H9 (cell line): Measurements from ENCODE around the gene FRAS1. TPM values are rescaled to one million over a fixed set of nuclear protein-coding genes. Genes with fewer than 3 reads are reported as not detected.

Source experiments
- DNase-seq: peaks from one replicate; pipeline ENCODE4 v3.0.0-alpha.2; 2017
- H2AFZ ChIP-seq: one replicate; pipeline ENCODE4 v1.6.1; 2013; ENCODE audit warnings: mild to moderate bottlenecking, low read length, control low read depth, moderate library complexity
- H2AK5ac ChIP-seq: 2 replicates; pipeline ENCODE4 v1.6.1; 2013; ENCODE audit warnings: low read length, control low read depth, mixed read lengths; ENCODE audit not compliant: insufficient read length
- H2BK120ac ChIP-seq: one replicate; pipeline ENCODE4 v1.6.1; 2013; ENCODE audit warnings: low read depth, mild to moderate bottlenecking, low read length, control low read depth, inconsistent platforms; ENCODE audit not compliant: poor library complexity, severe bottlenecking
- H2BK12ac ChIP-seq: 2 replicates; pipeline ENCODE4 v1.6.1; 2013; ENCODE audit warnings: low read length, control low read depth, mixed read lengths, low read depth; ENCODE audit not compliant: insufficient read length
- H2BK15ac ChIP-seq: 2 replicates; pipeline ENCODE4 v1.6.1; 2013; ENCODE audit warnings: low read depth, low read length, control low read depth
- H2BK20ac ChIP-seq: one replicate; pipeline ENCODE4 v1.6.1; 2013; ENCODE audit warnings: low read depth, mild to moderate bottlenecking, low read length, control low read depth, inconsistent platforms; ENCODE audit not compliant: poor library complexity, severe bottlenecking
- H2BK5ac ChIP-seq: 2 replicates; pipeline ENCODE4 v1.6.1; 2013; ENCODE audit warnings: low read length, control low read depth, mixed read lengths; ENCODE audit not compliant: insufficient read length
- H3K14ac ChIP-seq: 2 replicates; pipeline ENCODE4 v1.6.1; 2013; ENCODE audit warnings: low read length, control low read depth; ENCODE audit not compliant: insufficient read depth
- H3K18ac ChIP-seq: 2 replicates; pipeline ENCODE4 v1.6.1; 2013; ENCODE audit warnings: low read depth, mild to moderate bottlenecking, mixed read lengths, low read length, control low read depth; ENCODE audit not compliant: insufficient read length
- H3K23ac ChIP-seq: 2 replicates; pipeline ENCODE4 v1.6.1; 2013; ENCODE audit warnings: low read length, control low read depth, mixed read lengths, low read depth; ENCODE audit not compliant: insufficient read length
- H3K23me2 ChIP-seq: 2 replicates; pipeline ENCODE4 v1.6.1; 2013; ENCODE audit warnings: low read depth, mild to moderate bottlenecking, mixed read lengths, low read length, control low read depth; ENCODE audit not compliant: insufficient read length, poor library complexity, severe bottlenecking
- H3K27ac ChIP-seq: 2 replicates; pipeline ENCODE4 v1.5.1; 2013; ENCODE audit warnings: low read length, control low read depth, mixed read lengths, low read depth; ENCODE audit not compliant: insufficient read length
- H3K27me3 ChIP-seq: 2 replicates; pipeline ENCODE4 v1.6.1; 2013; ENCODE audit warnings: low read length, control low read depth, inconsistent platforms; ENCODE audit not compliant: insufficient read depth
- H3K4ac ChIP-seq: 2 replicates; pipeline ENCODE4 v1.6.1; 2013; ENCODE audit warnings: low read depth, mild to moderate bottlenecking, control low read depth, inconsistent platforms, low read length, moderate library complexity
- H3K4me1 ChIP-seq: 2 replicates; pipeline ENCODE4 v1.6.1; 2013; ENCODE audit warnings: low read length, control low read depth, inconsistent platforms; ENCODE audit not compliant: insufficient read depth
- H3K4me2 ChIP-seq: 2 replicates; pipeline ENCODE4 v1.6.1; 2013; ENCODE audit warnings: low read length, control low read depth, mixed read lengths; ENCODE audit not compliant: insufficient read length, insufficient read depth
- H3K56ac ChIP-seq: 2 replicates; pipeline ENCODE4 v1.6.1; 2013; ENCODE audit warnings: low read depth, mild to moderate bottlenecking, mixed read lengths, low read length, control low read depth; ENCODE audit not compliant: insufficient read length
- H3K79me1 ChIP-seq: 2 replicates; pipeline ENCODE4 v1.6.1; 2013; ENCODE audit warnings: low read depth, mild to moderate bottlenecking, moderate library complexity, low read length, control low read depth, inconsistent platforms; ENCODE audit not compliant: insufficient read depth, poor library complexity, severe bottlenecking
- H3K79me2 ChIP-seq: 2 replicates; pipeline ENCODE4 v1.6.1; 2013; ENCODE audit warnings: low read length, control low read depth, inconsistent platforms; ENCODE audit not compliant: insufficient read depth
- H3K9ac ChIP-seq: 2 replicates; pipeline ENCODE4 v1.6.1; 2013; ENCODE audit warnings: low read length, control low read depth, mixed read lengths; ENCODE audit not compliant: insufficient read length; ENCODE audit errors: extremely low read depth
- H3K9me3 ChIP-seq: one replicate; pipeline ENCODE4 v1.6.1; 2013; ENCODE audit warnings: low read depth, low read length, inconsistent platforms; ENCODE audit not compliant: control insufficient read depth
- H3T11ph ChIP-seq: one replicate; pipeline ENCODE4 v1.6.1; 2013; ENCODE audit warnings: mild to moderate bottlenecking, low read length, control low read depth, inconsistent platforms
- H4K20me1 ChIP-seq: one replicate; pipeline ENCODE4 v1.6.1; 2013; ENCODE audit not compliant: control insufficient read depth, insufficient read length, insufficient read depth
- H4K5ac ChIP-seq: 2 replicates; pipeline ENCODE4 v1.6.1; 2013; ENCODE audit warnings: low read depth, mild to moderate bottlenecking, mixed read lengths, low read length, control low read depth; ENCODE audit not compliant: insufficient read length
- H4K8ac ChIP-seq: replicated peaks from 2 replicates; pipeline ENCODE4 v1.6.1; 2013; ENCODE audit warnings: low read length, control low read depth, mixed read lengths, low read depth; ENCODE audit not compliant: insufficient read length
- H4K91ac ChIP-seq: 2 replicates; pipeline ENCODE4 v1.6.1; 2013; ENCODE audit warnings: low read depth, mild to moderate bottlenecking, moderate library complexity, mixed read lengths, low read length, control low read depth; ENCODE audit not compliant: insufficient read length
- H3K27ac Mint-ChIP-seq, 3 experiments: 2 replicates in 2 of 3; 3 replicates in 1 of 3; pipeline ENCODE4 v1.8.0; 2020 to 2021; ENCODE audit warnings: mixed read lengths in 3 of 3, mild to moderate bottlenecking in 1 of 3, moderate library complexity in 1 of 3
- H3K27me3 Mint-ChIP-seq: 2 replicates; pipeline ENCODE4 v1.8.0; 2021; ENCODE audit warnings: low read depth, mild to moderate bottlenecking, moderate library complexity, mixed read lengths
- H3K36me3 Mint-ChIP-seq, 3 experiments: 2 replicates in 2 of 3; 3 replicates in 1 of 3; pipeline ENCODE4 v1.8.0; 2020 to 2021; ENCODE audit warnings: low read depth in 3 of 3, mixed read lengths in 3 of 3; ENCODE audit not compliant: insufficient read depth in 1 of 3
- H3K4me1 Mint-ChIP-seq, 2 experiments: 2 replicates each; pipeline ENCODE4 v1.8.0; 2020; ENCODE audit warnings: mixed read lengths in 2 of 2
- H3K4me3 Mint-ChIP-seq, 2 experiments: 2 replicates in 1 of 2; 3 replicates in 1 of 2; pipeline ENCODE4 v1.8.0; 2020 to 2021; ENCODE audit warnings: mild to moderate bottlenecking in 2 of 2, mixed read lengths in 2 of 2, moderate library complexity in 1 of 2
- H3K9me3 Mint-ChIP-seq, 2 experiments: 2 replicates in 1 of 2; 3 replicates in 1 of 2; pipeline ENCODE4 v1.8.0; 2020; ENCODE audit warnings: mild to moderate bottlenecking in 2 of 2, mixed read lengths in 2 of 2, moderate library complexity in 1 of 2
- WGBS: extraction: QIAGEN DNeasy Blood & Tissue Kit; methylation state at CpG from one replicate; pipeline ENCODE4 v1.1.7; 2013; ENCODE audit warnings: missing lambda C conversion rate, low lambda C conversion rate, mixed read lengths; ENCODE audit not compliant: insufficient read length; ENCODE audit errors: extremely low coverage; 5-methylcytosine and 5-hydroxymethylcytosine counted together
- total RNA-seq: library from RNA; stranded (reverse); gene quantifications from 2 replicates; pipeline ENCODE4 v1.2.1, GENCODE V29; 2021
- TF ChIP-seq, protein P1 (sequence below): fragments of 200-600 bp; sonication (generic); conservative IDR thresholded peaks from 3 replicates; pipeline ENCODE4 v1.8.0; 2021; ENCODE audit warnings: antibody characterized with exemption, mild to moderate bottlenecking

The FRAS1 gene
- total RNA-seq, 1 experiment from 2014 or later: 58.5 TPM

DNA sequence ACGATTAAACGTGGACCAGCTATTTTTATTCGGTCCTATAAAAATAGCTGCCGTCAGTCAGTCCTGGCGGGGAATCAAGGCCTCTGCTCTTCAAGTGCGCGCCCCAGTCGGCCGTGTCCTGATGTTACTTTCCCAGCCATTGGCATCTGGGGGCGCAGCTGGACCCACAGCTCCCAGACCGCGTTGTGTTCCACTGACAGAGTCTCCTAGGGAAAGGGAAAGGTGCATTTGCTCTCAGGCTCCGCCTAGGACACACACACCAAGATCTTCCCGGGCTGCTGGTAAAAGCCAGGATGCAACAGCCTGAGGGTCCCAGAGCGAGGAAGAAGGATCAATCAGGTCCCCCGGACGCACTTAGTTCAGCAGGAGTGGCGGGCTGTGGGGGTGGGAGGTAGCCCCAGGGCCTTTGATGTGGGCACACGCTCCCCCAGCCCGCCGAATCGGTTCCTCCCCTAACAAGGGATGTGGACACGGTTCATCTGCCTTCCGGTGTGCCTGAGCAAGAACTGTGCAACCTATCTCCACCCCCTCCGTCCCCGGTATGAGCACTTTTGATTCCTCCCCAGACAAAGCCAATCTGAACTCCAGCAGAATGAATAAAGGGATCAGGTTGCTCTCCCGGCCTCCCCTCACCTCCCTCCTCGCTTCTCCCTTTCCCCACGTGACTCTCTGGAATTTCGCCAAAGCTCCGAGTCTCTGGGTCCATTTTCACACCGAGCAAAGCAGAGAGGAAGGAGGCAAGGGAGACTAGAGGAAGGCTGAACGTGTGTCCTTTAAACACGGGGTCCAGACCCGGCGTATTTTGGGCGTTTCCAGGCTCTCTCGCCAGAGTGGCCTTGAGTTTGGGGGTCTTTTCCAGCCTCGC lies 626 bp upstream of the FRAS1 start:
- TF ChIP-seq, protein P1, sequence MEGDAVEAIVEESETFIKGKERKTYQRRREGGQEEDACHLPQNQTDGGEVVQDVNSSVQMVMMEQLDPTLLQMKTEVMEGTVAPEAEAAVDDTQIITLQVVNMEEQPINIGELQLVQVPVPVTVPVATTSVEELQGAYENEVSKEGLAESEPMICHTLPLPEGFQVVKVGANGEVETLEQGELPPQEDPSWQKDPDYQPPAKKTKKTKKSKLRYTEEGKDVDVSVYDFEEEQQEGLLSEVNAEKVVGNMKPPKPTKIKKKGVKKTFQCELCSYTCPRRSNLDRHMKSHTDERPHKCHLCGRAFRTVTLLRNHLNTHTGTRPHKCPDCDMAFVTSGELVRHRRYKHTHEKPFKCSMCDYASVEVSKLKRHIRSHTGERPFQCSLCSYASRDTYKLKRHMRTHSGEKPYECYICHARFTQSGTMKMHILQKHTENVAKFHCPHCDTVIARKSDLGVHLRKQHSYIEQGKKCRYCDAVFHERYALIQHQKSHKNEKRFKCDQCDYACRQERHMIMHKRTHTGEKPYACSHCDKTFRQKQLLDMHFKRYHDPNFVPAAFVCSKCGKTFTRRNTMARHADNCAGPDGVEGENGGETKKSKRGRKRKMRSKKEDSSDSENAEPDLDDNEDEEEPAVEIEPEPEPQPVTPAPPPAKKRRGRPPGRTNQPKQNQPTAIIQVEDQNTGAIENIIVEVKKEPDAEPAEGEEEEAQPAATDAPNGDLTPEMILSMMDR: peak; percentile 46; the same call in 2 of the 3 replicates
- Histone ChIP-seq H3K27ac (peak overlapping the region; percentile 71), H4K20me1 (no peaks in the 10 kb centered on the region), H2BK12ac (peak overlapping the region; percentile 12), H3K79me2 (peaks cover 27% of the 10 kb centered on the region; the same call in 1 of the 2 replicates), H2AFZ (no peak overlapping the region), H3K9me3 (no peaks in the 10 kb centered on the region), H4K91ac (no peak overlapping the region), H2BK20ac (no peak overlapping the region), H3K79me1 (no peaks in the 10 kb centered on the region), H3K4me1 (no peaks in the 10 kb centered on the region; the same call in 1 of the 2 replicates), H3K9ac (peak overlapping the region; percentile 95), H4K5ac (peak overlapping the region; percentile 54), H2BK5ac (peak overlapping the region; percentile 24), H3T11ph (no peak overlapping the region), H3K23ac (no peak overlapping the region), H3K4ac (no peak overlapping the region), H3K18ac (peak overlapping the region; percentile 71), H3K27me3 (no peaks in the 10 kb centered on the region), H4K8ac (no peak overlapping the region), H2BK15ac (no peak overlapping the region), H2BK120ac (no peak overlapping the region), H2AK5ac (no peak overlapping the region), H3K4me2 (peak overlapping the region; percentile 98), H3K56ac (peak overlapping the region; percentile 1), H3K23me2 (peaks cover 27% of the 10 kb centered on the region), H3K14ac (peak overlapping the region; percentile 84; the same call in 1 of the 2 replicates)
- Mint-ChIP-seq H3K36me3 (no peaks in the 10 kb centered on the region; a peak in 1 of 7 replicates), H3K4me1 (peaks cover 26 to 31% of the 10 kb centered on the region in 2 experiments), H3K9me3 (peaks cover 0 to 3% of the 10 kb centered on the region in 2 experiments; a peak in 2 of 5 replicates), H3K27me3 (no peaks in the 10 kb centered on the region), H3K4me3 (peak overlapping the region; percentile 87 to 96), H3K27ac (peak overlapping the region; percentile 98 to 99 (median 98))
- DNase-seq: peak; percentile 90
- no CpG with 5 or more reads among the region's 39 CpGs for WGBS
